Ovary (tissue), 3 donors: ENCODE results near the gene ITFG1.

Experiments used
- POLR2A ChIP-seq: fragments of 450-650 bp; IDR thresholded peaks from one replicate; pipeline ENCODE4 v1.6.1; 2017; ENCODE audit warnings: antibody characterized with exemption, mild to moderate bottlenecking, moderate library complexity
- TF ChIP-seq, protein P1 (sequence below), 3 donors: fragments of 450-650 bp in 2 of 3; fragments of 200-600 bp in 1 of 3; IDR thresholded peaks; one replicate each; pipeline versions ENCODE4 v1.5.1 to v1.8.0; 2016 to 2022; ENCODE audit warnings: antibody characterized with exemption in 3 of 3, mild to moderate bottlenecking in 1 of 3
- donor health status: DM: no; HTN: no; CAD: no.

GRCh38 chr16:47125757-47126156 lies 335.1 kb downstream of the ITFG1 start:
- TF ChIP-seq POLR2A, result no peak
- TF ChIP-seq, protein P1, sequence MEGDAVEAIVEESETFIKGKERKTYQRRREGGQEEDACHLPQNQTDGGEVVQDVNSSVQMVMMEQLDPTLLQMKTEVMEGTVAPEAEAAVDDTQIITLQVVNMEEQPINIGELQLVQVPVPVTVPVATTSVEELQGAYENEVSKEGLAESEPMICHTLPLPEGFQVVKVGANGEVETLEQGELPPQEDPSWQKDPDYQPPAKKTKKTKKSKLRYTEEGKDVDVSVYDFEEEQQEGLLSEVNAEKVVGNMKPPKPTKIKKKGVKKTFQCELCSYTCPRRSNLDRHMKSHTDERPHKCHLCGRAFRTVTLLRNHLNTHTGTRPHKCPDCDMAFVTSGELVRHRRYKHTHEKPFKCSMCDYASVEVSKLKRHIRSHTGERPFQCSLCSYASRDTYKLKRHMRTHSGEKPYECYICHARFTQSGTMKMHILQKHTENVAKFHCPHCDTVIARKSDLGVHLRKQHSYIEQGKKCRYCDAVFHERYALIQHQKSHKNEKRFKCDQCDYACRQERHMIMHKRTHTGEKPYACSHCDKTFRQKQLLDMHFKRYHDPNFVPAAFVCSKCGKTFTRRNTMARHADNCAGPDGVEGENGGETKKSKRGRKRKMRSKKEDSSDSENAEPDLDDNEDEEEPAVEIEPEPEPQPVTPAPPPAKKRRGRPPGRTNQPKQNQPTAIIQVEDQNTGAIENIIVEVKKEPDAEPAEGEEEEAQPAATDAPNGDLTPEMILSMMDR (IDR thresholded peaks at IDR 0.05), result no peak
